HCT116 (cell line): Measurements from ENCODE around the gene MICU2. TPM values are rescaled to one million over a fixed set of nuclear protein-coding genes. Genes with fewer than 3 reads are reported as not detected.

Experiments
- ATAC-seq: fragments of 200-7000 bp; cut with Tn5 transposase; 2 replicates; pipeline ENCODE4 v1.9.1; 2020; ENCODE audit warnings: mild to moderate bottlenecking, moderate library complexity
- BruUV-seq: library from RNA; stranded (reverse); fragments of 400-500 nt; replicated peaks from 2 replicates; lab custom pipeline; 2021; lab: Mats Ljungman, UMichigan
- CTCF ChIA-PET: fragments of 300-600 bp; sonication (Branson Sonifier 250); formaldehyde crosslinking; loops from one replicate; lab custom pipeline; 2021; ENCODE audit warnings: antibody characterized with exemption; lab: Charles Lee
- POLR2A ChIA-PET: fragments of 300-600, 350-600 bp; sonication (Branson Sonifier 250); formaldehyde crosslinking; loops from one replicate; lab custom pipeline; 2021; ENCODE audit warnings: antibody characterized with exemption; lab: Charles Lee
- RAD21 ChIA-PET, 2 experiments: fragments of 300-600 bp; sonication (Branson Sonifier 250); formaldehyde crosslinking; loops; one replicate each; lab custom pipeline; 2023; ENCODE audit warnings: low total read pairs in 2 of 2; ENCODE audit not compliant: uncharacterized antibody in 2 of 2, unreplicated experiment in 2 of 2, low non-redundant PET in 1 of 2; lab: Charles Lee
- DNase-seq: peaks from one replicate; pipeline ENCODE4 v3.0.0-alpha.2; 2010; ENCODE audit warnings: low read depth, low spot score
- H2AFZ ChIP-seq: fragments of 200-600 bp; shearing (Covaris generic), sonication (generic); 2 replicates; pipeline ENCODE4 v1.6.1; 2017; ENCODE audit warnings: low read depth, mixed run types, mixed read lengths, antibody characterized with exemption, low read length; ENCODE audit not compliant: poor library complexity, severe bottlenecking
- H3K27ac ChIP-seq: 2 replicates; pipeline ENCODE4 v1.5.1; 2012; ENCODE audit warnings: low read depth, low read length
- H3K27me3 ChIP-seq: fragments of 200-600 bp; sonication (generic); 2 replicates; pipeline ENCODE4 v1.6.1; 2016; ENCODE audit warnings: mixed run types, low read length, mixed read lengths; ENCODE audit not compliant: insufficient read depth
- H3K36me3 ChIP-seq, 2 experiments: fragments of 200-500 bp in 1 of 2; fragments of 200-600 bp in 1 of 2; sonication (Bioruptor generic) in 1 of 2; sonication (generic) in 1 of 2; 2 replicates each; pipeline versions ENCODE4 v1.5.1 to v1.6.1; 2014 to 2016; ENCODE audit warnings: low read length in 2 of 2, inconsistent platforms in 1 of 2, mixed read lengths in 1 of 2, mixed run types in 1 of 2; ENCODE audit not compliant: insufficient read depth in 2 of 2, control insufficient read depth in 1 of 2
- H3K4me1 ChIP-seq, 2 experiments: fragments of 200-600 bp in 1 of 2; sonication (generic) in 1 of 2; 2 replicates each; pipeline versions ENCODE4 v1.5.1 to v1.6.1; 2012 to 2017; ENCODE audit warnings: low read length in 2 of 2, inconsistent platforms in 1 of 2, mild to moderate bottlenecking in 1 of 2, mixed read lengths in 1 of 2, mixed run types in 1 of 2, moderate library complexity in 1 of 2; ENCODE audit not compliant: insufficient read depth in 2 of 2, control insufficient read depth in 1 of 2
- H3K4me2 ChIP-seq: fragments of 200-600 bp; sonication (generic); 2 replicates; pipeline ENCODE4 v1.6.1; 2017; ENCODE audit warnings: mixed run types, low read length, mixed read lengths
- H3K4me3 ChIP-seq, 2 experiments: fragments of 200-600 bp in 1 of 2; sonication (generic) in 1 of 2; replicated peaks in 1 of 2; 2 replicates each; pipeline ENCODE4 v1.5.1; 2011 to 2016; ENCODE audit warnings: low read length in 2 of 2, control low read depth in 1 of 2, low read depth in 1 of 2, mild to moderate bottlenecking in 1 of 2, mixed read lengths in 1 of 2, mixed run types in 1 of 2
- H3K79me2 ChIP-seq: fragments of 200-600 bp; sonication (generic); 2 replicates; pipeline ENCODE4 v1.6.1; 2017; ENCODE audit warnings: mild to moderate bottlenecking, mixed run types, low read length, moderate library complexity, mixed read lengths; ENCODE audit not compliant: insufficient read depth
- H3K9ac ChIP-seq: fragments of 200-600 bp; sonication (generic); 2 replicates; pipeline ENCODE4 v1.6.1; 2016; ENCODE audit warnings: low read length, mixed read lengths
- H3K9me2 ChIP-seq: fragments of 200-600 bp; sonication (generic), shearing (Covaris generic); 2 replicates; pipeline ENCODE4 v1.6.1; 2017; ENCODE audit warnings: mixed run types, mild to moderate bottlenecking, moderate library complexity; ENCODE audit not compliant: insufficient read depth
- H3K9me3 ChIP-seq, 2 experiments: fragments of 200-500 bp in 1 of 2; fragments of 200-600 bp in 1 of 2; sonication (Bioruptor generic) in 1 of 2; sonication (generic) in 1 of 2; 2 replicates each; pipeline ENCODE4 v1.6.1; 2014 to 2017; ENCODE audit warnings: low read length in 2 of 2, mixed read lengths in 2 of 2, inconsistent platforms in 1 of 2, low read depth in 1 of 2, mild to moderate bottlenecking in 1 of 2, mixed run types in 1 of 2, moderate library complexity in 1 of 2; ENCODE audit not compliant: control insufficient read depth in 1 of 2, insufficient read depth in 1 of 2
- H4K20me1 ChIP-seq: fragments of 200-600 bp; sonication (generic), shearing (Covaris generic); 2 replicates; pipeline ENCODE4 v1.6.1; 2017; ENCODE audit warnings: mixed run types, mild to moderate bottlenecking, moderate library complexity; ENCODE audit not compliant: insufficient read depth
- CBX3 ChIP-seq: IDR thresholded peaks from 2 replicates; pipeline ENCODE4 v1.6.1; 2012; ENCODE audit warnings: low read depth
- CTCF ChIP-seq, 3 experiments: fragments of 200-600 bp in 1 of 3; sonication (generic) in 1 of 3; IDR thresholded peaks in 2 of 3; conservative IDR thresholded peaks in 1 of 3; 2 replicates each; pipeline ENCODE4 v1.5.1; 2012 to 2017; ENCODE audit warnings: low read depth in 2 of 3, low read length in 2 of 3, antibody characterized with exemption in 1 of 3, borderline replicate concordance in 1 of 3, control low read depth in 1 of 3, mild to moderate bottlenecking in 1 of 3, mixed read lengths in 1 of 3, mixed run types in 1 of 3, moderate library complexity in 1 of 3; ENCODE audit not compliant: insufficient read depth in 1 of 3
- EGR1 ChIP-seq: IDR thresholded peaks from 2 replicates; pipeline ENCODE4 v1.6.1; 2012; ENCODE audit warnings: low read depth
- ELF1 ChIP-seq: IDR thresholded peaks from 2 replicates; pipeline ENCODE4 v1.6.1; 2012; ENCODE audit warnings: low read depth, borderline replicate concordance
- EZH2 ChIP-seq: fragments of 200-600 bp; sonication (generic); IDR thresholded peaks from 2 replicates; pipeline ENCODE4 v1.6.1; 2017; ENCODE audit warnings: antibody characterized with exemption, mixed run types
- EZH2phosphoT487 ChIP-seq: fragments of 200-600 bp; IDR thresholded peaks from 2 replicates; pipeline ENCODE4 v1.6.1; 2018; ENCODE audit warnings: antibody characterized with exemption, borderline replicate concordance
- FOSL1 ChIP-seq: IDR thresholded peaks from 2 replicates; pipeline ENCODE4 v1.6.1; 2012; ENCODE audit warnings: low read depth
- POLR2AphosphoS5 ChIP-seq: IDR thresholded peaks from 2 replicates; pipeline ENCODE4 v1.6.1; 2011; ENCODE audit warnings: mild to moderate bottlenecking, low read depth, low read length, moderate library complexity
- SIN3A ChIP-seq: IDR thresholded peaks from 2 replicates; pipeline ENCODE4 v1.6.1; 2012; ENCODE audit warnings: low read depth
- SP1 ChIP-seq: IDR thresholded peaks from 2 replicates; pipeline ENCODE4 v1.6.1; 2012; ENCODE audit warnings: low read depth
- TCF7L2 ChIP-seq: IDR thresholded peaks from 2 replicates; pipeline ENCODE4 v1.7.0; 2011; ENCODE audit warnings: borderline replicate concordance, inconsistent platforms; ENCODE audit not compliant: insufficient read depth, insufficient read length; ENCODE audit errors: extremely low read depth
- ZFX ChIP-seq: fragments of 450-650 bp; IDR thresholded peaks from 2 replicates; pipeline ENCODE4 v1.6.1; 2017
- intact Hi-C: fragments of 100-400 bp; cut with micrococcal nuclease; formaldehyde crosslinking; loops from 2 replicates; pipeline ENCODE4 v1.10.0; 2022
- total RNA-seq: library from RNA; stranded (reverse); gene quantifications from one replicate; pipeline ENCODE4 v1.2.1, GENCODE V29; 2021; ENCODE audit not compliant: unreplicated experiment

MICU2 gene
- total RNA-seq, 1 experiment from 2014 or later, result 41.0 TPM

- TF ChIP-seq CTCF (IDR thresholded peaks at IDR 0.05 in 2 of 3, conservative IDR thresholded peaks at IDR 0.05 in 1 of 3; ENCODE audit: borderline replicate concordance in 1 of 3, insufficient read depth in 1 of 3, low read depth in 2 of 3, low read length in 2 of 3) (no peak), TCF7L2 (no peak), ZFX (no peak), POLR2AphosphoS5 (no peak), CBX3 (no peak)
- TF ChIP-seq, all 23 proteins: peak for 0
Observed at GRCh38 chr13:21546372-21546771, 57.6 kb downstream of the MICU2 start (continued).

- RAD21 ChIA-PET, result no interaction called here
Observed at GRCh38 chr13:21544515-21544914, 59.5 kb downstream of the MICU2 start.

More at GRCh38 chr13:21544515-21544914, 59.5 kb downstream of the MICU2 start:
- Histone ChIP-seq H4K20me1 (no peaks in the 10 kb centered on the region), H3K79me2 (peaks cover 15% of the 10 kb centered on the region), H3K36me3 (no peaks in the 10 kb centered on the region), H3K27ac (no peak overlapping the region), H3K4me1 (peaks cover 12 to 20% of the 10 kb centered on the region in 2 experiments), H3K9me3 (no peaks in the 10 kb centered on the region), H3K4me2 (no peak overlapping the region), H3K4me3 (no peak overlapping the region), H3K27me3 (no peaks in the 10 kb centered on the region), H3K9ac (no peak overlapping the region), H2AFZ (no peak overlapping the region), H3K9me2 (no peaks in the 10 kb centered on the region)
- no TSS peak for BruUV-seq
- DNase-seq (no peak), ATAC-seq (no peak)
- TF ChIP-seq EZH2phosphoT487 (no peak), SP1 (no peak), EZH2 (no peak), FOSL1 (no peak), EGR1 (no peak), ELF1 (no peak), SIN3A (no peak), CBX3 (no peak)
- intact Hi-C loops, result no loop called here
- CTCF ChIA-PET, result no interaction called here
- POLR2A ChIA-PET, result no interaction called here
